K562 (cell line): Measurements from ENCODE around the gene PHF14. TPM values are rescaled to one million over a fixed set of nuclear protein-coding genes. Genes with fewer than 3 reads are reported as not detected.

Source experiments
- ATAC-seq: fragments of 200-7000 bp; cut with Tn5 transposase; 3 replicates; pipeline ENCODE4 v1.9.1; 2020; ENCODE audit warnings: moderate library complexity
- BruUV-seq: library from RNA; stranded (reverse); fragments of 400-500 nt; replicated peaks from 2 replicates; lab custom pipeline; 2021; lab: Mats Ljungman, UMichigan
- CTCF ChIA-PET: fragments of 300-600 bp; formaldehyde crosslinking; extraction: SDS; loops from one replicate; lab custom pipeline; 2021; ENCODE audit warnings: low intra/inter-chr PET ratio; lab: Yijun Ruan, JAX
- POLR2A ChIA-PET: fragments of 300-600, 350-650 bp; sonication (Branson Sonifier 250); formaldehyde crosslinking; extraction: SDS; loops from one replicate; lab custom pipeline; 2021; ENCODE audit warnings: antibody characterized with exemption, inconsistent platforms; lab: Yijun Ruan, JAX
- DNase-seq, 4 experiments: peaks; one replicate each; pipeline versions ENCODE4 v3.0.0 to v3.0.0-alpha.2; 2011 to 2018; ENCODE audit warnings: low spot score in 3 of 4, mixed read lengths in 3 of 4; ENCODE audit errors: extremely low read depth in 1 of 4
- FAIRE-seq: peaks from 2 replicates; lab custom pipeline; 2011; peaks lifted over from hg19 to GRCh38; lab: Jason Lieb, UNC
- H2AFZ ChIP-seq: 2 replicates; pipeline ENCODE4 v1.6.0; 2011; ENCODE audit warnings: low read depth, low read length, control low read depth, inconsistent platforms
- H3K27ac ChIP-seq: fragments of 200-600 bp; 3 replicates; pipeline ENCODE4 v1.8.0; 2011; ENCODE audit warnings: low read depth, mild to moderate bottlenecking, control low read depth, inconsistent platforms, low read length, moderate library complexity, mixed read lengths; ENCODE audit errors: extremely low read depth
- H3K27me3 ChIP-seq, 2 experiments: fragments of 300-600 bp in 1 of 2; 2 replicates in 1 of 2; 3 replicates in 1 of 2; pipeline versions ENCODE4 v1.6.0 to v1.8.0; 2011; ENCODE audit warnings: inconsistent platforms in 2 of 2, low read length in 2 of 2, mild to moderate bottlenecking in 1 of 2, mixed read lengths in 1 of 2, moderate library complexity in 1 of 2; ENCODE audit not compliant: control insufficient read depth in 2 of 2, insufficient read depth in 2 of 2
- H3K36me3 ChIP-seq: fragments of 300-600 bp; 3 replicates; pipeline ENCODE4 v1.8.0; 2011; ENCODE audit warnings: mild to moderate bottlenecking, low read length, inconsistent platforms; ENCODE audit not compliant: control insufficient read depth, insufficient read depth
- H3K4me1 ChIP-seq, 2 experiments: fragments of 200-600 bp in 1 of 2; replicated peaks in 1 of 2; 2 replicates in 1 of 2; 3 replicates in 1 of 2; pipeline versions ENCODE4 v1.5.1 to v1.8.0; 2011; ENCODE audit warnings: inconsistent platforms in 2 of 2, low read length in 2 of 2, mild to moderate bottlenecking in 1 of 2, mixed read lengths in 1 of 2, moderate library complexity in 1 of 2; ENCODE audit not compliant: control insufficient read depth in 2 of 2, insufficient read depth in 2 of 2
- H3K4me2 ChIP-seq: 2 replicates; pipeline ENCODE4 v1.6.1; 2011; ENCODE audit warnings: low read length, control low read depth, inconsistent platforms, mixed read lengths; ENCODE audit not compliant: insufficient read depth
- H3K4me3 ChIP-seq: fragments of 200-600 bp; sonication (generic), shearing (Covaris generic); 2 replicates; pipeline ENCODE4 v1.5.1; 2016; ENCODE audit warnings: control low read depth, inconsistent platforms
- H3K79me2 ChIP-seq: fragments of 200-600 bp; 3 replicates; pipeline ENCODE4 v1.8.0; 2011; ENCODE audit warnings: low read length, inconsistent platforms; ENCODE audit not compliant: control insufficient read depth, insufficient read depth
- H3K9ac ChIP-seq, 2 experiments: 2 replicates each; pipeline versions ENCODE4 v1.6.0 to v1.6.1; 2011; ENCODE audit warnings: low read depth in 2 of 2, low read length in 2 of 2, control low read depth in 1 of 2, inconsistent platforms in 1 of 2, mild to moderate bottlenecking in 1 of 2, mixed read lengths in 1 of 2; ENCODE audit not compliant: insufficient read depth in 1 of 2
- H3K9me1 ChIP-seq: one replicate; pipeline ENCODE4 v1.6.0; 2011; ENCODE audit warnings: inconsistent platforms, mild to moderate bottlenecking, low read length, moderate library complexity; ENCODE audit not compliant: control insufficient read depth, insufficient read depth
- H3K9me3 ChIP-seq: replicated peaks from 2 replicates; pipeline ENCODE4 v1.5.1; 2011; ENCODE audit warnings: low read depth, low read length, inconsistent platforms; ENCODE audit not compliant: control insufficient read depth, insufficient read depth
- H4K20me1 ChIP-seq: replicated peaks from 2 replicates; pipeline ENCODE4 v1.6.1; 2011; ENCODE audit warnings: low read length, inconsistent platforms, mixed read lengths; ENCODE audit not compliant: control insufficient read depth, insufficient read depth
- ARID3A ChIP-seq: IDR thresholded peaks from 2 replicates; pipeline ENCODE4 v1.6.1; 2012; ENCODE audit warnings: low read depth, low read length, improper control_type of control experiment, borderline replicate concordance
- DEAF1 ChIP-seq: fragments of 450-650 bp; formaldehyde crosslinking; IDR thresholded peaks from 2 replicates; pipeline ENCODE4 v1.4.0; 2020; ENCODE audit warnings: mild to moderate bottlenecking, moderate library complexity
- HDAC6 ChIP-seq: IDR thresholded peaks from 2 replicates; pipeline ENCODE4 v1.6.1; 2012; ENCODE audit warnings: low read depth, mild to moderate bottlenecking, control low read depth, inconsistent platforms, low read length, moderate library complexity
- NCOA4 ChIP-seq: fragments of 450-650 bp; IDR thresholded peaks from 2 replicates; pipeline ENCODE4 v1.6.1; 2018; ENCODE audit warnings: mild to moderate bottlenecking; ENCODE audit not compliant: partially characterized antibody
- RBM22 ChIP-seq: fragments of 200-400 bp; formaldehyde crosslinking; IDR thresholded peaks from 2 replicates; pipeline ENCODE4 v1.6.1; 2018; ENCODE audit warnings: low read length, low read depth; ENCODE audit not compliant: poor library complexity, severe bottlenecking
- RNF219 ChIP-seq: fragments of 250-450 bp; sonication (Bioruptor Pico); IDR thresholded peaks from 2 replicates; pipeline ENCODE4 v1.5.0; 2022; ENCODE audit warnings: mild to moderate bottlenecking
- STAT5A ChIP-seq: IDR thresholded peaks from 2 replicates; pipeline ENCODE4 v1.6.1; 2012; ENCODE audit warnings: low read length, inconsistent platforms, borderline replicate concordance
- TRIM28 ChIP-seq: fragments of 450-650 bp; IDR thresholded peaks from 2 replicates; pipeline ENCODE4 v1.6.1; 2017
- ZNF232 ChIP-seq: sonication (generic); formaldehyde crosslinking; IDR thresholded peaks from 2 replicates; pipeline ENCODE4 v1.8.0; 2022; ENCODE audit warnings: mild to moderate bottlenecking, missing genetic modification reagents
- ZNF780A ChIP-seq: fragments of 250-450 bp; sonication (Bioruptor Pico); IDR thresholded peaks from 2 replicates; pipeline ENCODE4 v1.5.0; 2021; ENCODE audit warnings: mild to moderate bottlenecking
- in situ Hi-C: fragments of 300-500 bp; cut with MboI; formaldehyde crosslinking; loops from 4 replicates; pipeline ENCODE4 v1.15.0; 2018; ENCODE audit warnings: inconsistent platforms, mixed read lengths
- intact Hi-C: fragments of 100-400 bp; cut with micrococcal nuclease; formaldehyde crosslinking; loops from 2 replicates; pipeline ENCODE4 v1.14.2; 2022
- polyA plus RNA-seq, 8 experiments: library from polyadenylated mRNA; depleted of rRNA in 4 of 8; stranded (reverse) in 5 of 8; unstranded in 3 of 8; fragments of >200 nt; fragmentation: Nextera tagmentation in 2 of 8; fragmentation: Illumina TruSeq in 1 of 8; extraction: Ambion mirVana in 2 of 8; extraction: Trizol in 1 of 8; gene quantifications; 2 replicates each; pipeline versions ENCODE4 v1.2.1 to v1.2.3, GENCODE V29; 2011 to 2014; ENCODE audit warnings: inconsistent platforms in 1 of 8, missing spikeins in 1 of 8
- total RNA-seq, 7 experiments: library from RNA; depleted of rRNA in 6 of 7; stranded (reverse); fragments of >200 nt in 6 of 7; fragmentation: Illumina TruSeq in 2 of 7; extraction: Trizol in 2 of 7; gene quantifications; 2 replicates each; pipeline versions ENCODE4 v1.2.1 to v1.2.3, GENCODE V29; 2011 to 2021; ENCODE audit warnings: low replicate concordance in 1 of 7

The PHF14 gene
- total and polyA plus RNA-seq, 9 of the 15 experiments (the other 6 are each of a cell fraction or from before 2014, with no cell fraction given) = 27.5 to 67.6 (median 41.4) TPM

GRCh38 chr7:11039974-11040373, 66.3 kb downstream of the PHF14 start:
- Histone ChIP-seq H3K36me3 (peaks cover 41% of the 10 kb centered on the region), H3K79me2 (no peaks in the 10 kb centered on the region), H3K4me1 (no peaks in the 10 kb centered on the region), H2AFZ (no peak overlapping the region), H3K9ac (no peak overlapping the region), H3K4me2 (no peak overlapping the region), H3K27ac (no peak overlapping the region), H4K20me1 (no peaks in the 10 kb centered on the region), H3K9me3 (no peaks in the 10 kb centered on the region), H3K9me1 (no peaks in the 10 kb centered on the region), H3K27me3 (no peaks in the 10 kb centered on the region), H3K4me3 (no peak overlapping the region)
- FAIRE-seq (no peak), ATAC-seq (no peak), DNase-seq (no peak)
- BruUV-seq = no TSS peak
- TF ChIP-seq NCOA4 (no peak), STAT5A (no peak), ARID3A (no peak), ZNF780A (CRISPR knock-in tag) (no peak), DEAF1 (CRISPR knock-in tag) (no peak), TRIM28 (no peak), RNF219 (CRISPR knock-in tag) (no peak), ZNF232 (CRISPR knock-in tag) (no peak), HDAC6 (no peak), RBM22 (no peak)
- intact Hi-C loops (no loop called here), in situ Hi-C loops (no loop called here)
- POLR2A ChIA-PET = interaction anchor here (1.4 to 1.6 kb wide), 2 partner anchors 10 to 23 kb away, joined by 4 to 6 read pairs; no protein-coding TSS in a partner anchor
- CTCF ChIA-PET = no interaction called here
